NB4 (cell line): ENCODE measurements around the gene SLC12A6.
"Not testable (repeated sequence)": the region's sequence is repeated elsewhere in the genome, so short reads cannot be mapped to it uniquely, and the experiment has no call there.

Source experiments
- DNase-seq: peaks from one replicate; pipeline ENCODE4 v3.0.0; 2010; ENCODE audit warnings: low read depth
- H3K4me3 ChIP-seq: one replicate; pipeline ENCODE4 v1.5.1; 2011; ENCODE audit warnings: mild to moderate bottlenecking, low read depth, low read length, moderate library complexity
- MAX ChIP-seq: IDR thresholded peaks from 2 replicates; pipeline ENCODE4 v1.6.1; 2011; ENCODE audit warnings: low read depth, low read length
- MYC ChIP-seq: IDR thresholded peaks from 2 replicates; pipeline ENCODE4 v1.6.1; 2011; ENCODE audit warnings: low read depth, low read length
- POLR2A ChIP-seq: IDR thresholded peaks from 2 replicates; pipeline ENCODE4 v1.6.1; 2011; ENCODE audit warnings: mild to moderate bottlenecking; ENCODE audit not compliant: insufficient read length; ENCODE audit errors: extremely low read depth
- TF ChIP-seq, protein P1 (sequence below): IDR thresholded peaks from one replicate; pipeline ENCODE4 v1.5.1; 2012; ENCODE audit warnings: low read depth, low read length

Gene SLC12A6

GRCh38 chr15:34337557-34338306 lies at the start of gene SLC12A6:
Gene SLC12A6 (minus strand): TSS chr15:34337781. CDS start chr15:34336680, 1,101 bp downstream.
- TF ChIP-seq MYC (peak; percentile 22; the same call in 1 of the 2 replicates), MAX (peak; percentile 27), POLR2A (peak; percentile 64)
- TF ChIP-seq, protein P1, sequence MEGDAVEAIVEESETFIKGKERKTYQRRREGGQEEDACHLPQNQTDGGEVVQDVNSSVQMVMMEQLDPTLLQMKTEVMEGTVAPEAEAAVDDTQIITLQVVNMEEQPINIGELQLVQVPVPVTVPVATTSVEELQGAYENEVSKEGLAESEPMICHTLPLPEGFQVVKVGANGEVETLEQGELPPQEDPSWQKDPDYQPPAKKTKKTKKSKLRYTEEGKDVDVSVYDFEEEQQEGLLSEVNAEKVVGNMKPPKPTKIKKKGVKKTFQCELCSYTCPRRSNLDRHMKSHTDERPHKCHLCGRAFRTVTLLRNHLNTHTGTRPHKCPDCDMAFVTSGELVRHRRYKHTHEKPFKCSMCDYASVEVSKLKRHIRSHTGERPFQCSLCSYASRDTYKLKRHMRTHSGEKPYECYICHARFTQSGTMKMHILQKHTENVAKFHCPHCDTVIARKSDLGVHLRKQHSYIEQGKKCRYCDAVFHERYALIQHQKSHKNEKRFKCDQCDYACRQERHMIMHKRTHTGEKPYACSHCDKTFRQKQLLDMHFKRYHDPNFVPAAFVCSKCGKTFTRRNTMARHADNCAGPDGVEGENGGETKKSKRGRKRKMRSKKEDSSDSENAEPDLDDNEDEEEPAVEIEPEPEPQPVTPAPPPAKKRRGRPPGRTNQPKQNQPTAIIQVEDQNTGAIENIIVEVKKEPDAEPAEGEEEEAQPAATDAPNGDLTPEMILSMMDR: no peak
- DNase-seq: peak; percentile 96
- H3K4me3 ChIP-seq: peak within 1 kb of the TSS; percentile 72

DNA sequence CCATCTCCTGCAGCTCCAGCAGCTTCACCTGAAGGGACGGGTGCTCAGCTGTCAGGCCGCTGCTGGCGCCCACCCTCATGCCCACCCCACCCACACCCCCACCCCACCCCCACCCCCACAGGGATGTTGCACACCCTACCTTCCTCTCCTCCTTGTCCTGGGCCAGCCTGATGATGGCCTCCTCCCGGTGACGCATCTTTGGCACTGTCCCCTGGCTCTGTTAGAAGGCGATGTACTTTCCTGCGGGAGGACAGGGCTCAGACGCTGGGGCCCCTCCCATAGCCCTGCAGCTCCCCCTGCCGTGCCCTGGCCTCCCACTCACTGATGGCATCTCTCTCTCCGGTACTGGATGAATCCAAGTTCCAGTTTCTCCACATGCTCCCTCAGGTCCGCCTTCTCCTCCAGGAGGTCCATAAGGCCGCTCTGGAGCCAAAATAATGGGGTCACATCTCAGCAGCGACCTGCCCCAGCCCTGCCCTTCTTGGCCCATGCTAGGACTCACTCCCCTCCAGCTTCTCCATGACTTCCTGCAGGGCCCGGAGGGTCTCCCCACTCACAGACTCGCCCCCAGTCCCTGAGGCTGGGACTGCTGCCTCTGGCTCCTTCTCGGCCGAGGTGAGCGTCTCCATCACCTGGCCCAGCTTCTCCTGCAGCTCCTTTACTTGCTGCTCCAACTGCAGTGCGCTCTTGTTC lies 44.4 kb upstream of the SLC12A6 start:
- not testable (repeated sequence) for DNase-seq, H3K4me3 ChIP-seq

DNA sequence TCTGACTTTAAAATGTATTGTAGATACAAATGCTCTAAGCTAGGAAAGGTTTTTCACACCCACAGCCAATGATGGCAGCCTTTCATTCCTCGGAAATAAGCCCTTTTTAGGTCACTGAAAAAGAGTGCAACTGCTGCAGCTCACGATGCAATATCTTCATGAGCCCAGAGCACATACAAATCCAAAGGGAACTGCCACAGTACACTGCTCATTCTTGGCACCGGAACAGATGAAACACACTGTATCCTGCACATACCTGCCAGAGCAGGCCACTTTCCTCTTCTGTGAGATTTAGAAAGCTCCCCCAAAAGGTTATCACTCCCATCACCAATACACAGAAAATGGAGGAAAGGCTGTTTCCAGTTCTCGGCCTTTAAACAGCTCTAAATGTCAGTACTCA lies 42.9 kb upstream of the SLC12A6 start:
- not testable (repeated sequence) for DNase-seq, H3K4me3 ChIP-seq

GRCh38 chr15:34376856-34377255 lies 39.3 kb upstream of the SLC12A6 start:
- DNase-seq: no peak
- no peak overlapping the region for H3K4me3 ChIP-seq
- TF ChIP-seq, protein P1: no peak
- TF ChIP-seq MYC (no peak), POLR2A (no peak), MAX (no peak)

DNA sequence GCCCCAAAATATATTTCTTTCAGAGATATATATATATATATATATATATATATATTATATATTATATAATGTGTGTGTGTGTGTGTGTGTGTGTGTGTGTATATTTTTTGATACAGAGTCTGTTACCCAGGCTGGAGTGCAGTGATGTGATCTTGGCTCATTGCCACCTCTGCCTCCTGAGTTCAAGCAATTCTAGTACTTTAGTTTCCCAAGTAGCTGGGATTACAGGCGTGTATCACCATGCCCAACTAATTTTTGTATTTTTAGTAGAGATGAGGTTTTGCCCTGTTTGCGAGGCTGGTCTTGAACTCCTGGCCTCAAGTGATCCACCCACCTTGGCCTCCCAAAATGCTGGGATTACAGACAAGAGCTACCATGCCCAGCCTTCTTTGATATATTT lies 38.0 kb upstream of the SLC12A6 start:
- not testable (repeated sequence) for H3K4me3 ChIP-seq, DNase-seq

DNA sequence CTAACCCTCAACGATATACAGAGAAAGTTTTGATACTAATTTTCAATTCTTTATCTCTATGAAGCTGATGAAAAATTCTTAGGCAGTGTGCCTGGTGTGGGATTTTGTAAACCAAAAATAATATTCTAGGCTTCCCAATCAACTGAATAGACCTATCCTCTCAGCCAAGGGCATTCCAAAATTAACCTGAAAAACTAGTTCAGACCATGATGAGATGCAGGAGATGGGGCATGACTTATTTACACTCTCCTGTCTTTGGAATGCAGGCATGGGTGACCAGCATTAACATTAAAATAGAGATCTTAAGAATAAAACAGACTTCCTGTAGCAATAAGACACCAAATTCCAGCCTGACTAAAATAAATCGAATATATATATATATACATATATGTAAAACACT lies 37.2 kb upstream of the SLC12A6 start:
- DNase-seq: no peak
- TF ChIP-seq MAX: no peak
- TF ChIP-seq MYC: no peak
- TF ChIP-seq POLR2A: no peak
- TF ChIP-seq, protein P1: no peak
- H3K4me3 ChIP-seq: no peak overlapping the region

DNA sequence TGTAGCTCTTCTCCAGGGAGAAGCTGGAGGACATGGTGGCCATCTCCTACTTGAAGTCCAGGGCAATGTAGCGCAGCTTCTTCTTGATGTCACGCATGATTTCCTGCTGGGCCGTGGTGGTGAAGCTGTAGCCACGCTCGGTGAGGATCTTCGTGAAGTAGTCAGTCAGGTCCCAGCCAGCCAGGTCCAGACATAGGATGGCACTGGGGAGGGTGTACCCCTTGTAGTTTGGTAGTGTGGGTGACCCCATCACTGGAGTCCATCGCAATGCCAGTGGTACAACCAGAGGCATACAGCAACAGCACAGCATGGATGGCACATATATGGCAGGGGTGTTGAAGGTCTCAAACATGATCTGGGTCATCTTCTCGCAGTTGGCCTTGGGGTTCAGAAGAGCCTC lies 36.4 kb upstream of the SLC12A6 start:
- no peak for DNase-seq
- no peak for TF ChIP-seq MYC
- no peak overlapping the region for H3K4me3 ChIP-seq

- no peak overlapping the region for H3K4me3 ChIP-seq
- DNase-seq: no peak
- TF ChIP-seq, protein P1: no peak
Measured at GRCh38 chr15:34370643-34371042, 33.1 kb upstream of the SLC12A6 start.
